Epithelial cell of prostate (primary cell): ENCODE data around the gene PTPRC.

Source experiments
- DNase-seq: peaks from one replicate; pipeline ENCODE4 v3.0.0-alpha.2; 2011; ENCODE audit warnings: low read depth, low spot score
- H3K27ac ChIP-seq: fragments of 450-650 bp; 2 replicates; pipeline ENCODE4 v1.5.1; 2017; ENCODE audit warnings: mild to moderate bottlenecking

PTPRC gene

GRCh38 chr1:198619375-198620140 lies 19.3 kb upstream of the PTPRC start:
- DNase-seq = no peak
- no peak overlapping the region for H3K27ac ChIP-seq

GRCh38 chr1:198620218-198620617 lies 18.6 kb upstream of the PTPRC start:
- DNase-seq = no peak
- no peak overlapping the region for H3K27ac ChIP-seq

DNA sequence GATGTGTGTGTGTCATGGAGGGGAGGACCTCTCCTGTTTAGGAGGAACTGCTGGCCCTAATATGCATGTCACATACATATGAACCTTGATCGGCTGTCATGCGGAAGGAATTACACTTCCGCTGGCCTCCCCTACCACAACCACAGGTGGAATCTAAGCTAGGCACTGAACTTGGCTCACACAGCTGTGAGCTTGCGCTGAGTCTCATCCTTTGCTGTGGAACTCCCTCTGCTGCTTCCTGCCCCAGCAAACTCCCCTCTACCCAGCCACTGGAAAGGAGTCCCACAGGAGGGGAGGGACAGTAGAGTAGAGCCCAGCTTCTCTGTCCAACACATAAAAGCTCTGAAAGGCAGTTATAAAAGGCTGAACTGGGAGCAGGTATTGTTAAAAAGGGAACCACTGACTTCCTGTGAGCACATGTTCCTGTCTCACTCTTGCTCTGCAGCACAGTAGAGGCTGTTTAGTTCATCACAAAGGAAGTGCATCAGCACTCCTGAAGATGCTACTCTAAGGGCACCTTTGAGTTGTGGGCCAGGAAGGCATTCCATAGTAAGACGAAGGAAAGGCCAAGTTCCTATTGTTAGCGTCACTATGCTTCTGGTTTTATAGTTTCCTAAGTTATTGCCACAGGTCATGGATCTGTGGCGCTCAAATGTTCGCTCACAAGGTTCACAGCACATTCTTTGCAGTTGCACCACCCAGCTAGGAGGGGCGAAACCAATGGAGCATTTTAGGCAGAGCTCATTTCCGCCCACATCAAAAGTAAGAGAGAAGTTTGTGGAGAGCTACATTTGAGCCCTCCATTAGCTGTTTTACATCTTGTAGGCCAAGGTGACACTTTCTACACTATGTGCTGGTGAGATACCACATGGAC lies 17.7 kb upstream of the PTPRC start:
- H3K27ac ChIP-seq = no peak overlapping the region
- DNase-seq = no peak

DNA sequence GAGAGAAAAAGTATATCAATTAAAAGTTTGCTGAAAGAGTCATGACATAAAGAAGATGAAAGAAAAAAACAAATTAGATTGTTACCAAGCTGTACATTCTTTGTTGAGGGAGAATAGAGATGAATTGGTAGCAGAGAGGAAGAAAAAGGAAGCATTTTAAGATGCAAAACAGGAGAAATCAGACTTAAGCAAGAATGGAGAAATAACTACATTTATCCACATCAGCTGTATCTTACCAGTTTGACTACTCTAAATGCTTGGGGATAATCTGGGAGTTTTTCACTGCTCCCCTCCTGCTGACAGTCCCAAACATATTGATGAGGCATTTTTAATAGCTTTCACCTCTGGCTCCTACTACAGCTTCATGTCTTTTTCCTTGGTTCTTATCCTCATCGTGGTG lies 16.8 kb upstream of the PTPRC start:
- DNase-seq = no peak
- no peak overlapping the region for H3K27ac ChIP-seq

DNA sequence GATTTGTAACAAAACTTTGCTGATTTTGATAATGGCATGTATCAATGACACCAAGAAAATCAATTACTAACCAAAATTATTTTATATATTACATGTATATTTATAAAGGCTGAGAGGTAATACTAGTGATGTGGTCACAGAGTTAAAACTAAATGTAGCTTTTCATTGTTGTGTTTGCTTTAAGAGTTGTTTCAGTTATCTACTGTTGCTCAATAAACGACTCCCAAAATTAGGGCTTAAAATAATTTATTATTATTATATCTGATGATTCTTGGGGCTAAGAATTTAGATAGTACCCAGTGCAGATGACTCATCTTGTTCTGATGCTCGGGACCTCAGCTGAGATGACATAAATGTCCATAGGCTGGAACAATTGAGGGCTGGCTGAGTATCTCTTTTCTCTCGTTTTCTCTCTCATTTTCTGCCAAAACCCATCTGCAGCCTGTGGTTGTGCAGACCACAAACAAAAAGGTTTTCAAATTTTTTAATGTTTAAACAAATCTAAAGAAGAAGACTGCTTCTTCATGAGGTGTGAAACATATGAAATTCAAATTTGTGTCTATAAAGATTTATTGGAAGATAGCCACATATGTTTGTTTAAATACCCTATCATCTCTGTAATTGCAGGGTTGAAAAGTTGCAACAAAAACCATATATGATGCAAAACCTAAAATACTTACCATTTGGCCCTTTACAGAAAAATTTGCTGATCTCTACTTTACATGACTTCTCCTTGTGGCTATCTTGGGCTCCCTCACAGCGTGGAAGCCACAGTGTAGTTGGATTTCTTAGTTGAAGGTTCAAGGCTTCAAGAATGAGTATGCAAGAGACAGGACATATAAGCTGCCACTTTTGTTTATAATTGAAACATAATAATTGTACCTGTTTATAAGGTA lies 14.8 kb upstream of the PTPRC start:
- DNase-seq = no peak
- H3K27ac ChIP-seq = no peak overlapping the region

- H3K27ac ChIP-seq = no peak overlapping the region
- DNase-seq = no peak
These were observed 14.2 kb upstream of the PTPRC start for GRCh38 chr1:198624648-198624980.

DNA sequence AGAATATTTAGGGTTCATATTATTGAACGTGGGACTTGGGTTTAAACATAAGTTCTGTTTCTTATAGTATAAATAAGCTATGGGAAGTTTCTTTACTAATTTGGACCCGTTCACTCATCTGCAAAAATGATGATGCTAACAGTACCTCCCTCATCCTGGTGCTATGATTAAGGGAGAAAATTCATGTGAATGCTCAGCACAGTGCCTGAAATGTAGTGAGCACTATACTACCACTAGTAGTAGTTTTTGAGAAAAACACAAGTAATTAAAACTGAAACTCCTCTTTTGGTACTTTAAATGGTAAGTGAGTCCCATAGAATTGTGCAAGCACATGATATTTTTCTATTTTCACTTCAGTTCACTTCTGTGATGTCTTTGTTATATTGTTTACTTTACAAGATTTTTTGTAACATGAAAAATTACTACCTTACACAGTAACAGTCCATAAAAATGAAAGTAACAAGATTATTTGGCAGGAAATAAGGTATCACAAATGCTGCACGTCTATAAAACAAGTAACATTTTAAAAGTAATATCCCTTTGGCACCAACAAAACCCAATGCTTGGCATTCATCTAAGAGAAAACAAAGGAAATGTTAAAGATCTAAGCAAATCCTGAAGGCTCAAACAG lies 11.3 kb upstream of the PTPRC start:
- H3K27ac ChIP-seq = no peak overlapping the region

DNA sequence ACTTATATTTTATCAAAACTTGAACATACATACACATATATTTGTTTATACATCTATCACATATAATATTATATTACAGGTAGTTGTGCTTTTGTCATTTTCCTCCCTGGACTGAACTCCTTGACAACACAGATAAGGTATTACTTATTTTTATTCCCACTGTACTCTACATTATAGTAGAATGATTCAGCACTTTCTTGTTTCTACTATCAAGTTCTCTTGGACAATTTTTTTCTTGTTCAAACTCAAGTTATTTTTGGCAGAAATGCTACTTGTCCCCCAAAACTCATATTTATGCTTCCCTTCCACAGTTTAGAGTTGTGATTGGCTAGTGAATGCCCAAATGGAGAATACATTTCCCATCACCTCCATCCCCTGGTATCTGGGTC lies 10.8 kb upstream of the PTPRC start:
- no peak overlapping the region for H3K27ac ChIP-seq
- no peak for DNase-seq

More for the DNA sequence above, 11.3 kb upstream of the PTPRC start:
- DNase-seq = no peak

DNA sequence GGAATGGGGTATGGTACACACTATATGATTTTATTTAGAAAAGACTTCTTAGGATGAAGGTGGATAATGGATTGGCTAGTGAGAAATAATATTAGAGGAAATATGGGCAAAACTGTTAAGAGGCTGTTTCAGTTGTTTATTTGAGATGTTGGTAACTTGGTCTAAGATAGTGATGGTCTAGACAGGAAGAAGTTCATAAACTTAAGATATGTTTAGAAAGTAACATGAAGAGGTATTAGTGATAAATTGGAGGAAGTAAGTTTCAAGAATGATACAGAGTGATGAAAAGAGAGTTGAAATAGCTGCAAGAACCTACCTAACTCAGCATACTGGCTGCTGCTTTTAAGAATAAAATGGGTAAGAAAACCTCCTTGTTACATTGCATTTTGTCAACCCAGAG lies 9.2 kb upstream of the PTPRC start:
- DNase-seq = no peak
- H3K27ac ChIP-seq = no peak overlapping the region

DNA sequence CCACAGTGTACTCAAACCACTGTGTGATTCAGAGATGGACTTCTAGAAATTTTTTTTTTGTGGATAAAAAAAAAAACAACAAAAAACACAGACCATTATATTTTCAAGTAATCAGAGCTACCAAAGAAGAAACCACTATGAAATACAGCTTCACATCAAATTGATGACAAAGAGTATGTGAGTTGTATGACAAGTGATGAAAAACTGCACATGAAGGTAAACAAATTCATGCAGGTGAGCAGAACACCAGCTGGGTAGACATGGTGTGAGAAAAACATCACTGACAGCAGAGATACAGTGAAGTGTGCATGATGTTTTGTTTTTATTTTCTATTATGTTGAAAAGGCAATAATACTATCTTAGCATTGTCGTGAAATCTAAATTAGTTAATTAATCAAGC lies 8.0 kb upstream of the PTPRC start:
- no peak overlapping the region for H3K27ac ChIP-seq
- no peak for DNase-seq

- no peak for DNase-seq
- no peak overlapping the region for H3K27ac ChIP-seq
These were observed 7.5 kb upstream of the PTPRC start for GRCh38 chr1:198631292-198631691.

DNA sequence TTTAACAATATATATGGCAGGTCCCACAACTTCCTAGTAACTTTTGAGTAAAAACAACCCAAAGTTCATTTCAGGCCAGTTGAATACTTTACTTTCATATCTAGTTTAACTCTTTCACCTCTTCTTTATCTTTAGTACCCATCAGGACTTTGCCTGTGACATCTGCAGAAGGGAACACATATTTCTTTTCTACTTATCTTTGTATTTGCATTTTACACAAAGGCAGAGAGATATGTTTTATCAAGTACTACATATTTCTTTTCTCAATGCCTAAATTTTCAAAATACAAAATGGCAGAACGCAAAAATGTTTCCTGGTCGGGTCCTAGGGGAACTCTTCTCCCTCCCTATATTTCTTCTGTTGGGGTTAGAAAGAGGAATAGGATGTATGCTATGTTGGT lies 6.8 kb upstream of the PTPRC start:
- no peak overlapping the region for H3K27ac ChIP-seq
- DNase-seq = no peak

DNA sequence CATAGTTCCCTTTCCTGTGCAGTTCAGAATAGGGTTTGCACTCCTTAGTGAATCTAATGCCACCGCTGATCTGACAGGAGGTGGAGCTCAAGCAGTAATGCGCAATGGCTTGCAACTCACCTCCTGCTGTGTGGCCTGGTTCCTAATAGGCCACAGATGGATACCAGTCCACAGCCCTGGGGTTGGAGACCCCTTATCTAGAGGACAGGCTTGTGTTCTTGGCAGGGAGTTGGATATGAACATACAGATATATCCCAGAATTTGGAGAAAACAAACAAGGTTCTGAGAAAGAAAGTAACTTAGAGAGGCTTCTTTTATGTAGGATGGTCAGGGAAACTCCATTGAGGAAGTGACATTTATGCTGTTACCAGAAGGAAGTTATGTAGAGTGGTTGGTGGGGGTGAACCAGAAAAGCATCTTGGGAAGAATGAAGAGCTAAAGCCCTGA lies 5.1 kb upstream of the PTPRC start:
- H3K27ac ChIP-seq = no peak overlapping the region
- DNase-seq = no peak

- no peak overlapping the region for H3K27ac ChIP-seq
- no peak for DNase-seq
These were observed 2.9 kb upstream of the PTPRC start for GRCh38 chr1:198635964-198636363.

- H3K27ac ChIP-seq = no peak overlapping the region
- DNase-seq = no peak
These were observed 2.4 kb upstream of the PTPRC start for GRCh38 chr1:198636391-198636790.

- H3K27ac ChIP-seq = no peak overlapping the region
- no peak for DNase-seq
These were observed 1.7 kb upstream of the PTPRC start for GRCh38 chr1:198637157-198637556.

- H3K27ac ChIP-seq = no peak overlapping the region
- DNase-seq = no peak
These were observed 863 bp upstream of the PTPRC start for GRCh38 chr1:198637916-198638437.

DNA sequence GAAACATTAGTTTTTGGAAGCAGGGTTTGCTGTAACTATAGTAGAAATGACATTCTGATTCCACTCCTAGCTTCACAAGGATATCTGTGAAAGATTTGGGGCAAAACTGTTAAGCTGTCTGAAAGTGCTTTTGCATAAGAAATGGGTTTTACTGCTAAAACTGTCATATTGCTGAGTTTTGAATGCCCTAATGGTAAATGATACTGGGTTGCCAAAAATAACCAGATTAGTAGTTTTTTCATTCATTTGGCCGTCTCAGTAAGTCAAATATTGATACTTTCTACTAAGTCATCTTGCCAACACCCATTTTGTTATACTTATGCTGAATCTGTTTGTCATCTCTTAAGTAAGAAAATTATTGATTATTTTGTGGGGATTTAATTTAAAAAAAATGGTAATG lies 399 bp upstream of the PTPRC start:
- DNase-seq = no peak
- no peak overlapping the region for H3K27ac ChIP-seq

DNA sequence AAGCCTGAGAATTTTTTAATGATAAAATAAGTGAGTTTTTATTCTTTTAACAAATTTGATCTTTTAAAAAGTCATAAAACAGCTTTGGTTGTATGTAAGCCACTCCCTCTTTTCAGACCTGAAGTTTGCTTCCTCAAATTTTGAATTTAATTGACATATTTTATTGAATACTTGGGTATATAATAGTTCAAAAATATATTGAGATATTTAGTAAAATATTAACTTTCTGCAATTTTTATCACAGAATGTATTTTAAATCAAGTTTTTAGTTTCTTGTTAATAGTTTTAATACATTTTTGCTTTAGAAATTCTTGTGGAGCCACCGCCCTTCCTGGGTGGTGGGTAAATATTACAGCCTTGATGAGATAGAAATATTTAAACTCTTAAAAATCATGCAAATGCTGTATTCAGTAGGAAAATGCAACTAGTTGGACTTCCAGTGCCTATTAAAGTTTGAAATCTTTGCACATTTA lies 867 bp downstream of the PTPRC start:
- H3K27ac ChIP-seq = no peak overlapping the region
- no peak for DNase-seq

DNA sequence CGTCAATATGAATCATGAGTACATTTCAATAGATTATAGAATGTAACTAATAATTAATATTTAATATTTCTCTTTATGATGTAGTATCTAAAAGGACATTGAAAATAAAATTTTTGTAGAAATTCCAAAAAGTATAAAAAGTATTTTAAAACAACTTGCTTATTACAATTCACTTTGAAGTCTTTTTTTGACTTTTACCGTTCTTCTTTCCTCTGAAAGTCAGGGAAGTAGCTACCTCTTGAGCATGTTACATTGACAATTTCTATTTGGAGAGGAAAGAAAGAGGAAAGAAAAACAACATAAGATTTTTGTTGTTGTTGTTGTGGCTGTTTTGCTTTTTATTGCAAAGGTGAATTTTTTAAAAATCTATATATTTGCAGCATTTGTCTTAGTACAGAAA lies 1.3 kb downstream of the PTPRC start:
- DNase-seq = no peak
- H3K27ac ChIP-seq = no peak overlapping the region
